Measurements from ENCODE around the gene C22orf23.

The C22orf23 gene

GRCh38 chr22:37922191-37922590 lies 31.2 kb downstream of the C22orf23 start:
- CTCF ChIA-PET: no interaction called here
- no peak for DNase-seq (ENCODE audit: extremely low spot score)
- no peak for TF ChIP-seq ZNF384 (IDR thresholded peaks at IDR 0.05)
- no peak for TF ChIP-seq BHLHE40 (IDR thresholded peaks at IDR 0.05; ENCODE audit: borderline replicate concordance)
- no peak for TF ChIP-seq ELF4 (IDR thresholded peaks at IDR 0.05)
- no peak for TF ChIP-seq TARDBP (IDR thresholded peaks at IDR 0.05)
- TF ChIP-seq CTBP1 (IDR thresholded peaks at IDR 0.05; ENCODE audit: borderline replicate concordance): no peak
- TF ChIP-seq FOXM1 (IDR thresholded peaks at IDR 0.05; ENCODE audit: borderline replicate concordance): no peak
- TF ChIP-seq NFRKB (IDR thresholded peaks at IDR 0.05): no peak
- TF ChIP-seq L3MBTL2 (conservative IDR thresholded peaks at IDR 0.05): no peak
- no peak for TF ChIP-seq PKNOX1 (IDR thresholded peaks at IDR 0.05)
- no peak for TF ChIP-seq SUZ12 (IDR thresholded peaks at IDR 0.05)
- no peak for TF ChIP-seq ARNT (IDR thresholded peaks at IDR 0.05)
- no peak for TF ChIP-seq LEF1 (IDR thresholded peaks at IDR 0.05; ENCODE audit: borderline replicate concordance)
- no peak for TF ChIP-seq FOXK2 (IDR thresholded peaks at IDR 0.05)
- no peak for TF ChIP-seq FOXA1 (IDR thresholded peaks at IDR 0.05)
- TF ChIP-seq HDGF (IDR thresholded peaks at IDR 0.05; ENCODE audit: borderline replicate concordance): no peak
- no peak for TF ChIP-seq SP1 (IDR thresholded peaks at IDR 0.05)
- POLR2A ChIA-PET: no interaction called here

GRCh38 chr22:37920126-37920525 lies 33.3 kb downstream of the C22orf23 start:
- CTCF ChIA-PET: no interaction called here
- POLR2A ChIA-PET: no interaction called here
- TF ChIP-seq LEF1 (IDR thresholded peaks at IDR 0.05; ENCODE audit: borderline replicate concordance): no peak
- no peak for TF ChIP-seq ELF4 (IDR thresholded peaks at IDR 0.05)
- no peak for TF ChIP-seq TARDBP (IDR thresholded peaks at IDR 0.05)
- no peak for TF ChIP-seq BHLHE40 (IDR thresholded peaks at IDR 0.05; ENCODE audit: borderline replicate concordance)
- no peak for TF ChIP-seq CTBP1 (IDR thresholded peaks at IDR 0.05; ENCODE audit: borderline replicate concordance)
- TF ChIP-seq SP1 (IDR thresholded peaks at IDR 0.05): no peak
- TF ChIP-seq SUZ12 (IDR thresholded peaks at IDR 0.05): no peak
- TF ChIP-seq HDGF (IDR thresholded peaks at IDR 0.05; ENCODE audit: borderline replicate concordance): no peak
- no peak for TF ChIP-seq FOXK2 (IDR thresholded peaks at IDR 0.05)
- TF ChIP-seq ARNT (IDR thresholded peaks at IDR 0.05): no peak
- no peak for DNase-seq (ENCODE audit: extremely low spot score)

- CTCF ChIA-PET: interaction anchor here (1.3 kb wide), 1 partner anchor 15 kb away, joined by 4 read pairs; no protein-coding TSS in a partner anchor
- TF ChIP-seq BHLHE40 (IDR thresholded peaks at IDR 0.05; ENCODE audit: borderline replicate concordance) (no peak), NFRKB (IDR thresholded peaks at IDR 0.05) (no peak), SP1 (IDR thresholded peaks at IDR 0.05) (no peak), FOXA1 (IDR thresholded peaks at IDR 0.05) (no peak), CTBP1 (IDR thresholded peaks at IDR 0.05; ENCODE audit: borderline replicate concordance) (no peak), FOXM1 (IDR thresholded peaks at IDR 0.05; ENCODE audit: borderline replicate concordance) (no peak), FOXK2 (IDR thresholded peaks at IDR 0.05) (no peak), ZNF384 (IDR thresholded peaks at IDR 0.05) (no peak), ARNT (IDR thresholded peaks at IDR 0.05) (no peak), SUZ12 (IDR thresholded peaks at IDR 0.05) (no peak), PKNOX1 (IDR thresholded peaks at IDR 0.05) (no peak), LEF1 (IDR thresholded peaks at IDR 0.05; ENCODE audit: borderline replicate concordance) (no peak), ELF4 (IDR thresholded peaks at IDR 0.05) (no peak)
- POLR2A ChIA-PET: interaction anchor here (2.8 kb wide), 1 partner anchor 12 kb away, joined by 7 read pairs; the partner anchor contains the start of gene MICALL1
- no peak for DNase-seq (ENCODE audit: extremely low spot score)
Measured at GRCh38 chr22:37918580-37919270, 34.7 kb downstream of the C22orf23 start.

- no peak for DNase-seq (ENCODE audit: extremely low spot score)
- ChIA-PET CTCF (interaction anchor here (1.3 kb wide), 1 partner anchor 16 kb away, joined by 4 read pairs; no protein-coding TSS in a partner anchor), POLR2A (interaction anchor here (2.8 kb wide), 1 partner anchor 12 kb away, joined by 7 read pairs; the partner anchor contains the start of gene MICALL1)
- no peak for TF ChIP-seq FOXA1 (IDR thresholded peaks at IDR 0.05)
- TF ChIP-seq ARNT (IDR thresholded peaks at IDR 0.05): no peak
- no peak for TF ChIP-seq ZNF384 (IDR thresholded peaks at IDR 0.05)
- TF ChIP-seq FOXK2 (IDR thresholded peaks at IDR 0.05): no peak
- no peak for TF ChIP-seq TARDBP (IDR thresholded peaks at IDR 0.05)
- no peak for TF ChIP-seq BHLHE40 (IDR thresholded peaks at IDR 0.05; ENCODE audit: borderline replicate concordance)
- TF ChIP-seq SUZ12 (IDR thresholded peaks at IDR 0.05): no peak
- no peak for TF ChIP-seq SP1 (IDR thresholded peaks at IDR 0.05)
- no peak for TF ChIP-seq L3MBTL2 (conservative IDR thresholded peaks at IDR 0.05)
- TF ChIP-seq CTBP1 (IDR thresholded peaks at IDR 0.05; ENCODE audit: borderline replicate concordance): no peak
- TF ChIP-seq PKNOX1 (IDR thresholded peaks at IDR 0.05): no peak
- no peak for TF ChIP-seq LEF1 (IDR thresholded peaks at IDR 0.05; ENCODE audit: borderline replicate concordance)
- no peak for TF ChIP-seq FOXM1 (IDR thresholded peaks at IDR 0.05; ENCODE audit: borderline replicate concordance)
- TF ChIP-seq NFRKB (IDR thresholded peaks at IDR 0.05): no peak
- no peak for TF ChIP-seq ELF4 (IDR thresholded peaks at IDR 0.05)
Measured at GRCh38 chr22:37917874-37918548, 35.4 kb downstream of the C22orf23 start.

- TF ChIP-seq SUZ12 (IDR thresholded peaks at IDR 0.05) (no peak), ELF4 (IDR thresholded peaks at IDR 0.05) (no peak), CTBP1 (IDR thresholded peaks at IDR 0.05; ENCODE audit: borderline replicate concordance) (no peak), LEF1 (IDR thresholded peaks at IDR 0.05; ENCODE audit: borderline replicate concordance) (no peak), NFRKB (IDR thresholded peaks at IDR 0.05) (no peak), HDGF (IDR thresholded peaks at IDR 0.05; ENCODE audit: borderline replicate concordance) (no peak), BHLHE40 (IDR thresholded peaks at IDR 0.05; ENCODE audit: borderline replicate concordance) (no peak), PKNOX1 (IDR thresholded peaks at IDR 0.05) (no peak), ARNT (IDR thresholded peaks at IDR 0.05) (no peak), L3MBTL2 (conservative IDR thresholded peaks at IDR 0.05) (no peak), FOXM1 (IDR thresholded peaks at IDR 0.05; ENCODE audit: borderline replicate concordance) (no peak), FOXA1 (IDR thresholded peaks at IDR 0.05) (no peak), SP1 (IDR thresholded peaks at IDR 0.05) (no peak), ZNF384 (IDR thresholded peaks at IDR 0.05) (no peak), TARDBP (IDR thresholded peaks at IDR 0.05) (no peak)
- ChIA-PET CTCF (no interaction called here), POLR2A (interaction anchor here (1.3 to 2.8 kb wide), 2 partner anchors 10 kb away, joined by 7 to 8 read pairs; partner anchors contain the start of gene MICALL1)
- no peak for DNase-seq (ENCODE audit: extremely low spot score)
Measured at GRCh38 chr22:37916311-37916710, 37.1 kb downstream of the C22orf23 start.

All from HEK293T (cell line).